ENCODE measurements around the gene UBXN11.

DNA sequence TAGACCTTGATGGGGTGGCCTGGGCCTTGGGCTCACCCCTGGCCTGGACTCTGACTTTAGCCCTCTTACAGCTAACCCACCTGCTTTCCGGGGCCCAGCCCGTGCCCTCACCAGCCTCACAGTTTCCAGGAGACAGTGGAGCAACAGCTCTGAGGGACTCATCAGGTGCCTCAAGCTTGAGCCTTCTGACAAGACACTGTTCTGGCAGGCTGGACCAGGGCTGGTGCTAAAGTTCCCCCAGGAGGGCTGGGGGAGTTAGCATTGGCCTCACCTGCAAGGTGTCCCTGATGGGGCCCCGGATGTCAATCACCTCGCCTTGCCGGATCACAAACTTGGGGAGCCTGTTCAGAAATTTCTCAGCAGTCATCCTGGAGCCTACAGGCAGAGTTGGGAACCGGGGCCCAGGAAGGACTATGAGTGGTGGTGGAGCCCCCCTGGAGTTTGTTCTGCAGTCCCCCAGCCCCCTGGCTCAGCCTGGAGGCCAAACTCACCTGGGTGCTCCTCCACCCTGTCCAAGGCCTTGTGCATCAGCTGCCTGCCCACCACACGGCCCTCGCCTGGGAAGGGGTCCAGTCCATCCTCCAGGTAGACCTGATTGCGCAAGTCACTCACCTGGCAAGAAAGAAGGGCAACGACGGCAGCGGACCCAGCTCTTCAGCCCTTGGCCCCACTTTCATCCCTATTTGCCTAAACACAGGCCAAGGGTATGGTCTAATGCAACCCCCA, 22.4 kb downstream of the UBXN11 start:
- TF ChIP-seq, protein P1, sequence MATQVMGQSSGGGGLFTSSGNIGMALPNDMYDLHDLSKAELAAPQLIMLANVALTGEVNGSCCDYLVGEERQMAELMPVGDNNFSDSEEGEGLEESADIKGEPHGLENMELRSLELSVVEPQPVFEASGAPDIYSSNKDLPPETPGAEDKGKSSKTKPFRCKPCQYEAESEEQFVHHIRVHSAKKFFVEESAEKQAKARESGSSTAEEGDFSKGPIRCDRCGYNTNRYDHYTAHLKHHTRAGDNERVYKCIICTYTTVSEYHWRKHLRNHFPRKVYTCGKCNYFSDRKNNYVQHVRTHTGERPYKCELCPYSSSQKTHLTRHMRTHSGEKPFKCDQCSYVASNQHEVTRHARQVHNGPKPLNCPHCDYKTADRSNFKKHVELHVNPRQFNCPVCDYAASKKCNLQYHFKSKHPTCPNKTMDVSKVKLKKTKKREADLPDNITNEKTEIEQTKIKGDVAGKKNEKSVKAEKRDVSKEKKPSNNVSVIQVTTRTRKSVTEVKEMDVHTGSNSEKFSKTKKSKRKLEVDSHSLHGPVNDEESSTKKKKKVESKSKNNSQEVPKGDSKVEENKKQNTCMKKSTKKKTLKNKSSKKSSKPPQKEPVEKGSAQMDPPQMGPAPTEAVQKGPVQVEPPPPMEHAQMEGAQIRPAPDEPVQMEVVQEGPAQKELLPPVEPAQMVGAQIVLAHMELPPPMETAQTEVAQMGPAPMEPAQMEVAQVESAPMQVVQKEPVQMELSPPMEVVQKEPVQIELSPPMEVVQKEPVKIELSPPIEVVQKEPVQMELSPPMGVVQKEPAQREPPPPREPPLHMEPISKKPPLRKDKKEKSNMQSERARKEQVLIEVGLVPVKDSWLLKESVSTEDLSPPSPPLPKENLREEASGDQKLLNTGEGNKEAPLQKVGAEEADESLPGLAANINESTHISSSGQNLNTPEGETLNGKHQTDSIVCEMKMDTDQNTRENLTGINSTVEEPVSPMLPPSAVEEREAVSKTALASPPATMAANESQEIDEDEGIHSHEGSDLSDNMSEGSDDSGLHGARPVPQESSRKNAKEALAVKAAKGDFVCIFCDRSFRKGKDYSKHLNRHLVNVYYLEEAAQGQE (IDR thresholded peaks at IDR 0.05; ENCODE audit: insufficient read depth in 1 of 2, low read depth in 2 of 2, low read length in 2 of 2) = no peak
- TF ChIP-seq POLR2AphosphoS5 (IDR thresholded peaks at IDR 0.05; ENCODE audit: low read depth, low read length) (0 out of 2 replicates have a peak, but pooled peaks have one; percentile 36), TAF1 (IDR thresholded peaks at IDR 0.05; ENCODE audit: borderline replicate concordance, insufficient read depth, low read length) (no peak), FOXP2 (optimal IDR thresholded peaks at IDR 0.05; ENCODE audit: borderline replicate concordance, extremely low read depth, extremely low read length, insufficient read depth) (no peak), SIN3A (IDR thresholded peaks at IDR 0.05; ENCODE audit: borderline replicate concordance, insufficient read depth, low read length) (no peak)

All from PFSK-1 (cell line).